Prostate gland (tissue), 2 donors: ENCODE measurements around the gene CUX1. TPM values are rescaled to one million over a fixed set of nuclear protein-coding genes. Genes with fewer than 3 reads are reported as not detected.

Source experiments
- DNase-seq: peaks from one replicate; pipeline ENCODE4 v3.0.0-alpha.2; 2019; ENCODE audit warnings: low spot score
- H3K27ac ChIP-seq, 2 donors: fragments of 200-600 bp; sonication (generic); 2 replicates each; pipeline ENCODE4 v1.5.1; 2017 to 2019
- H3K27me3 ChIP-seq: fragments of 200-600 bp; sonication (generic); replicated peaks from 2 replicates; pipeline ENCODE4 v1.5.1; 2019; ENCODE audit not compliant: insufficient read depth
- H3K36me3 ChIP-seq, 2 donors: fragments of 200-600 bp; sonication (generic); 1 replicate in 1 of 2; 2 replicates in 1 of 2; pipeline versions ENCODE4 v1.5.1 to v1.8.1; 2017 to 2019
- H3K4me1 ChIP-seq: fragments of 200-600 bp; sonication (generic); replicated peaks from 2 replicates; pipeline ENCODE4 v1.5.1; 2019
- H3K4me3 ChIP-seq, 2 donors: fragments of 200-600 bp; sonication (generic); 2 replicates each; pipeline ENCODE4 v1.5.1; 2017 to 2019
- H3K9me3 ChIP-seq: fragments of 200-600 bp; sonication (generic); 2 replicates; pipeline ENCODE4 v1.5.1; 2017
- POLR2A ChIP-seq: fragments of 450-650 bp; IDR thresholded peaks from one replicate; pipeline ENCODE4 v1.6.1; 2016; ENCODE audit warnings: antibody characterized with exemption, mild to moderate bottlenecking
- POLR2AphosphoS5 ChIP-seq: sonication (generic); formaldehyde crosslinking; IDR thresholded peaks from one replicate; pipeline ENCODE4 v1.6.1; 2017; ENCODE audit warnings: antibody characterized with exemption
- WGBS: methylation state at CpG from one replicate; pipeline ENCODE4 v1.1.5; 2018; 5-methylcytosine and 5-hydroxymethylcytosine counted together
- intact Hi-C: fragments of 100-400 bp; cut with DNase I; formaldehyde crosslinking; loops from one replicate; pipeline ENCODE4 v1.14.2; 2022
- total RNA-seq, 2 donors: library from RNA; depleted of rRNA; stranded (reverse); fragments of >200 nt; gene quantifications; one replicate each; pipeline ENCODE4 v1.1.0, GENCODE V29; 2016
- TF ChIP-seq, protein P1 (sequence below), 4 experiments: fragments of 200-600 bp in 2 of 4; fragments of 450-650 bp in 2 of 4; sonication (generic) in 2 of 4; IDR thresholded peaks; 1 replicate in 3 of 4; 2 replicates in 1 of 4; pipeline ENCODE4 v1.5.1; 2016 to 2019; ENCODE audit warnings: antibody characterized with exemption in 4 of 4, mild to moderate bottlenecking in 2 of 4, moderate library complexity in 2 of 4

Gene CUX1
- total RNA-seq, 2 donors from 2014 or later = 96.3 to 99.2 TPM

DNA sequence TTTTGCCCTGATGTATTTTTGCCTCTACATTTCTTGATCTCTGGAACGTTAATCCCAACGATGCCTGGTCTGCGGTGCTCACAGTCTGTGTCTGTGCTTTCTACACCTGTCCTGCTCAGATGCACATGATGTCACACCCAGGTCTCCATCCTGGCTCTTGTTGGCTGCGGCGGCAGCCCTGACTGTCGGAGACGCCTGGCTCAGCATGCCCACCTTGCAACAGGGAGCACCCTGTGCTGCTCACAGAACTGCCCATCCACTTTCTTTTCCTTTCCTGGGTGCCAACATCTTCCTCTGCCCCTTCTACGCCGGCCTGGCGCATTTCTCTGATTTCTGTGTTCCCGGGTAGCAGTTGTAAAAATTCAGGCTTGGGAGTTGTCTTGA lies 106.2 kb downstream of the CUX1 start:
- no peaks in the 10 kb centered on the region for H3K27me3 ChIP-seq
- no peak overlapping the region for H3K4me3 ChIP-seq
- H3K36me3 ChIP-seq = no peaks in the 10 kb centered on the region
- intact Hi-C loops = no loop called here
- H3K9me3 ChIP-seq = no peaks in the 10 kb centered on the region
- DNase-seq = no peak
- H3K27ac ChIP-seq = no peak overlapping the region
- no peaks in the 10 kb centered on the region for H3K4me1 ChIP-seq
- WGBS = 77% methylated on average over 11 of the region's 11 CpGs
- no peak for TF ChIP-seq POLR2A
- TF ChIP-seq, protein P1, sequence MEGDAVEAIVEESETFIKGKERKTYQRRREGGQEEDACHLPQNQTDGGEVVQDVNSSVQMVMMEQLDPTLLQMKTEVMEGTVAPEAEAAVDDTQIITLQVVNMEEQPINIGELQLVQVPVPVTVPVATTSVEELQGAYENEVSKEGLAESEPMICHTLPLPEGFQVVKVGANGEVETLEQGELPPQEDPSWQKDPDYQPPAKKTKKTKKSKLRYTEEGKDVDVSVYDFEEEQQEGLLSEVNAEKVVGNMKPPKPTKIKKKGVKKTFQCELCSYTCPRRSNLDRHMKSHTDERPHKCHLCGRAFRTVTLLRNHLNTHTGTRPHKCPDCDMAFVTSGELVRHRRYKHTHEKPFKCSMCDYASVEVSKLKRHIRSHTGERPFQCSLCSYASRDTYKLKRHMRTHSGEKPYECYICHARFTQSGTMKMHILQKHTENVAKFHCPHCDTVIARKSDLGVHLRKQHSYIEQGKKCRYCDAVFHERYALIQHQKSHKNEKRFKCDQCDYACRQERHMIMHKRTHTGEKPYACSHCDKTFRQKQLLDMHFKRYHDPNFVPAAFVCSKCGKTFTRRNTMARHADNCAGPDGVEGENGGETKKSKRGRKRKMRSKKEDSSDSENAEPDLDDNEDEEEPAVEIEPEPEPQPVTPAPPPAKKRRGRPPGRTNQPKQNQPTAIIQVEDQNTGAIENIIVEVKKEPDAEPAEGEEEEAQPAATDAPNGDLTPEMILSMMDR (IDR thresholded peaks at IDR 0.05) = no peak
- no peak for TF ChIP-seq POLR2AphosphoS5

DNA sequence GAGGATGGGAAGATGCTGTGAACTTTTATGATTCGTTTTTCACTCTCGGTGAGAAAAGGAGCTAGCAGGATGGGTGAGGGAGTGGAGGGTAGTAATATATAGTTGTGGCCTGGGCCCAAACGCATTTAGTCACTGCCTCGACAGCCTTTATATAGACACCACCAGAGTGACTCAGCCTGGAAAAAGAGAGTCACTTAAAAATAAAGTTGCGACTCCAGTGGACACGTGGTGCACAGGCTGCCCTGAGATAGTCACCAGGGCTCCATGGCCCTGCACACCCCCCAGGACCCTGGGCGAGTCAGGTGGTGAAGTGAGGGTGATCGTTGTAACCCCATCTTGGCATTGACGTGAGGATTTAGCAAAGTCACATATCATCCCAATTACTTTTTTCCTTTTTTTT lies 106.7 kb downstream of the CUX1 start:
- 63% methylated on average over 9 of the region's 9 CpGs for WGBS

DNA sequence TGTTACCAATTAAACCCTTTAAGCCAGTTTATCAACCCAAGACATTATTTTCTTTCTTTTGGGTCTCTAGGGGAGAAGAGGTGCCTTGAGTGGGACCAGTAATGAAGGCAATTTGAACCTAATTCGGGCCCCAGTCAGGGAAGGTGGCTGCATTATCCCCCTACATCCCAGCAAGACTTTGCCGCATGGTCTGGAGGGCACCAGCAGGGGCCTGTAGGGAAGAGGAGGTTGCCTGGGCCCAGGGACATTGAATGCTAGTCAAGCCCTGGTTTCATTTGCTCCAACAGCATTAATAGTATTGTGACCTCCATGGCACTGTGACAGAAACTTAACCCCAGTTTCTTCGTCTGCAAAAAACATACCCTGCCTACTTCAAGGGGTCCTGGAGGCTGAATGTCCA lies 108.8 kb downstream of the CUX1 start:
- no peak for DNase-seq
- 98% methylated on average over 3 of the region's 3 CpGs for WGBS
- TF ChIP-seq POLR2A = no peak
- no peak for TF ChIP-seq POLR2AphosphoS5
- TF ChIP-seq, protein P1 (IDR thresholded peaks at IDR 0.05) = no peak
- H3K27me3 ChIP-seq = no peaks in the 10 kb centered on the region
- intact Hi-C loops = no loop called here
- no peak overlapping the region for H3K4me3 ChIP-seq
- no peaks in the 10 kb centered on the region for H3K36me3 ChIP-seq
- H3K27ac ChIP-seq = no peak overlapping the region
- H3K9me3 ChIP-seq = no peaks in the 10 kb centered on the region
- no peaks in the 10 kb centered on the region for H3K4me1 ChIP-seq

More for the DNA sequence above, 106.7 kb downstream of the CUX1 start:
- Histone ChIP-seq H3K27me3 (no peaks in the 10 kb centered on the region), H3K9me3 (no peaks in the 10 kb centered on the region), H3K36me3 (no peaks in the 10 kb centered on the region), H3K27ac (no peak overlapping the region), H3K4me3 (no peak overlapping the region), H3K4me1 (no peaks in the 10 kb centered on the region)
- TF ChIP-seq, protein P1 (IDR thresholded peaks at IDR 0.05) = no peak
- TF ChIP-seq POLR2A = no peak
- no peak for TF ChIP-seq POLR2AphosphoS5
- DNase-seq = no peak
- intact Hi-C loops = no loop called here

DNA sequence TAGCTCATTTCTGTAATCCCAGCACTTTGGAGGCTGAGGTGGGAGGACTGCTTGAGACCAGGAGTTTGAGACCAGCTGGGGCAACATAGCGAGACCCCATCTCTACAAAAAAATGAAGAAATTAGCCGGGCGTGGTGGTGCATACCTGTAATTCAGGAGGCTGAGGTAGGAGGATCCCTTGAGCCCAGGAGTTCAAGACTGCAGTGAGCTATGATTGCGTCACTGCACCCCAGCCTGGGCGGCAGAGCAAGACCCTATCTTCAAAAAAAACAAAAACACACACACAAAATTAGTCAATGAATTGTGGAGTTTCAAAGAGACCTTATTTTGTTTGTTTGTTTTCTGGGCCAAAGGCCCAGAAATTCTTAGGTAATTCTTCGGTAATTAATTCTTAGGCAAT lies 110.0 kb downstream of the CUX1 start:
- TF ChIP-seq POLR2A (no peak), POLR2AphosphoS5 (no peak)
- TF ChIP-seq, protein P1 (IDR thresholded peaks at IDR 0.05) = no peak
- Histone ChIP-seq H3K9me3 (no peaks in the 10 kb centered on the region), H3K27ac (no peak overlapping the region), H3K4me1 (no peaks in the 10 kb centered on the region), H3K4me3 (no peak overlapping the region), H3K27me3 (no peaks in the 10 kb centered on the region), H3K36me3 (no peaks in the 10 kb centered on the region)
- DNase-seq = no peak
- intact Hi-C loops = no loop called here
- WGBS = 87% methylated on average over 6 of the region's 6 CpGs

DNA sequence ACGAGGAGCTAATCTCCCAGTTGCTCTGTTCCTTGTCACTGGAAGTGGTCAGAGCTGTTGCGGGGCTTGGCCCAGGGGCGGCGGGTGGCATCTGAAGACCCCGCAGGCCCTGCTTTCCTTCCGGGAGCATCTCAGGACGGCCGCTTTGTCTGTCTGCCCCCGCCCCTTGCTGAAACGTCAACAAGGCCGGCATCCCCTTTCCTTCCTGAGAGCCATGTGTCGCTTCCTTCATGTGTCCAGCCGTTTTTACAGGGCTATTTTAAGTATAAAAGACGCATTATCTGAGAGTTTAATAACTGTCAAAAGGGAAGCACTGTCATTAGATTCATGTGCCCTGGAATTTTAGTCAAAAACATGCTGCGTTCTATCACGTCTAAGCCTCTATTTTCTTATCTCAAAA lies 110.4 kb downstream of the CUX1 start:
- WGBS = 55% methylated on average over 16 of the region's 16 CpGs
- intact Hi-C loops = no loop called here

More for the DNA sequence above, 110.4 kb downstream of the CUX1 start:
- TF ChIP-seq POLR2A (no peak), POLR2AphosphoS5 (no peak)
- TF ChIP-seq, protein P1 (IDR thresholded peaks at IDR 0.05) = no peak
- no peaks in the 10 kb centered on the region for H3K9me3 ChIP-seq
- H3K27me3 ChIP-seq = no peaks in the 10 kb centered on the region
- no peaks in the 10 kb centered on the region for H3K36me3 ChIP-seq
- no peak for DNase-seq
- H3K4me3 ChIP-seq = no peak overlapping the region
- no peak overlapping the region for H3K27ac ChIP-seq
- no peaks in the 10 kb centered on the region for H3K4me1 ChIP-seq
